ENCODE data around the gene SNX18.

GRCh38 chr5:54469622-54470021 lies 47.9 kb upstream of the SNX18 start:
- no peak for TF ChIP-seq CTCF (conservative IDR thresholded peaks at IDR 0.05; ENCODE audit: low read length)
- TF ChIP-seq EZH2phosphoT487 (IDR thresholded peaks at IDR 0.05; ENCODE audit: borderline replicate concordance), result no peak

Measured in Loucy (cell line).